Cardiac muscle cell (in vitro differentiated cells and primary cell): ENCODE measurements around the gene CACNG4. TPM values are rescaled to one million over a fixed set of nuclear protein-coding genes. Genes with fewer than 3 reads are reported as not detected.

ENCODE experiments used
- DNase-seq, 2 donors: peaks; one replicate each; pipeline versions ENCODE4 v3.0.0 to v3.0.0-alpha.2; 2010 to 2017; ENCODE audit warnings: low read depth in 1 of 2, low spot score in 1 of 2
- H3K27ac ChIP-seq: fragments of 200-600 bp; sonication (generic); 2 replicates; pipeline ENCODE4 v1.5.1; 2016
- H3K27me3 ChIP-seq: fragments of 200-600 bp; sonication (generic); 2 replicates; pipeline ENCODE4 v1.6.0; 2016; ENCODE audit warnings: control low read depth
- H3K36me3 ChIP-seq: fragments of 200-600 bp; sonication (generic); 2 replicates; pipeline ENCODE4 v1.5.1; 2016; ENCODE audit warnings: control low read depth
- H3K4me1 ChIP-seq: fragments of 200-600 bp; sonication (generic); 2 replicates; pipeline ENCODE4 v1.8.1; 2017; ENCODE audit warnings: low read depth, mild to moderate bottlenecking, mixed run types
- H3K4me3 ChIP-seq: fragments of 200-600 bp; sonication (generic); 2 replicates; pipeline ENCODE4 v1.5.1; 2016; ENCODE audit warnings: mild to moderate bottlenecking
- H3K9me3 ChIP-seq: fragments of 200-600 bp; sonication (generic); 2 replicates; pipeline ENCODE4 v1.5.1; 2017; ENCODE audit warnings: low read depth, mild to moderate bottlenecking, control low read depth
- CTCF ChIP-seq: IDR thresholded peaks from 2 replicates; pipeline ENCODE4 v1.5.1; 2012; ENCODE audit warnings: low read depth, mild to moderate bottlenecking, low read length
- polyA plus RNA-seq: library from polyadenylated mRNA; unstranded; fragments of >200 nt; fragmentation: Nextera tagmentation; extraction: Ambion mirVana; gene quantifications from 2 replicates; pipeline ENCODE4 v1.2.1, GENCODE V29; 2016
- total RNA-seq: library from RNA; depleted of rRNA; stranded (reverse); fragments of >200 nt; gene quantifications from 2 replicates; pipeline ENCODE4 v1.2.3, GENCODE V29; 2016

CACNG4 gene
- total and polyA plus RNA-seq, 2 experiments from 2014 or later: 1.2 TPM

DNA sequence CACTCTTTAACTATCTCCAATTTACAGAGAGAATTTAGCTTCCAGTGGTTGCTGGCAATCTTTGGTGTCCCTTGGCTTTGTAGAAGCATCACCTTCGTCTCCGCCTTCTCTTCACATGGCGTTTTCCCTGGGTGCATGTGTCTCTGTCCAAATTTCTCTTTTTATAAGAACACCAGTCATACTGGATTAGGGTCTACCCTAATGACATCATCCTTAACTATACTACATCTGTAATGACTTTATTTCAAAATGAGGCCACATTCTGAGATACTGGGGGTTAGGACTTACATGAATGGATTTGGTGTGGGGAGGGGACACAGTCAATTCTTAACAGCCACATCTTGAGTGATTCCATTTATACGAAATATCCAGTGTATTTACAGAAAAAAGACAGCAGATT, 22.2 kb downstream of the CACNG4 start:
- H3K4me1 ChIP-seq: no peaks in the 10 kb centered on the region
- H3K4me3 ChIP-seq: no peak overlapping the region
- no peaks in the 10 kb centered on the region for H3K9me3 ChIP-seq
- no peak for TF ChIP-seq CTCF
- H3K27me3 ChIP-seq: no peaks in the 10 kb centered on the region
- no peak for DNase-seq
- H3K36me3 ChIP-seq: no peaks in the 10 kb centered on the region
- H3K27ac ChIP-seq: no peak overlapping the region

DNA sequence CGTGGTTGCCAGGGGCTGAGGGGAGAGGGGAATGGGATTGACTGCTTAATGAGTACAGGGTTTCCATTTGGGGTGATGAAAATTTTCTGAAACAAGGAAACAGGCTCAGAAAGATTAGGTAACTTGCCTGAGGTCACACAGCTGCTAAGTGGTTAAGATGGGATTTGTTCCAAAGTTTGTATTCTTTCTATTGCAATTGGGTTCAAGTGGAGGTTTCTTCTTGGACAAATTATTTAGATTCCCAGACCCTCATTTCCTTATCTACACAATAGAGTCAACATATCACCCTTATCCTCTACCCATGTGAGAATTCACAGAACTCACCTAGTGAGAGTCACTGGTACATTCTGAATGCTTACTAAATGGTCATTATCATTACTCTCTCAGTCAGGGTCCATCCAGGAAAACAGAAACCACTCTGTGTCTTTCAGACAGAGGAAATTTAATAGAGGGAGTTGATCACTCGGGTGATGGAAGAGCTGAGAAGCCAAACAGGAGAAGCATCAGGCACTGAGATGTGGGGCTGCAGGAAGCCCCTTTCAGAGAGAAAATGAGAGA, 22.6 kb downstream of the CACNG4 start:
- no peaks in the 10 kb centered on the region for H3K36me3 ChIP-seq
- no peaks in the 10 kb centered on the region for H3K9me3 ChIP-seq
- no peak overlapping the region for H3K27ac ChIP-seq
- H3K4me3 ChIP-seq: no peak overlapping the region
- peak in 1 of 2 donors; percentile 18 for DNase-seq
- H3K4me1 ChIP-seq: no peaks in the 10 kb centered on the region
- no peaks in the 10 kb centered on the region for H3K27me3 ChIP-seq
- no peak for TF ChIP-seq CTCF

DNA sequence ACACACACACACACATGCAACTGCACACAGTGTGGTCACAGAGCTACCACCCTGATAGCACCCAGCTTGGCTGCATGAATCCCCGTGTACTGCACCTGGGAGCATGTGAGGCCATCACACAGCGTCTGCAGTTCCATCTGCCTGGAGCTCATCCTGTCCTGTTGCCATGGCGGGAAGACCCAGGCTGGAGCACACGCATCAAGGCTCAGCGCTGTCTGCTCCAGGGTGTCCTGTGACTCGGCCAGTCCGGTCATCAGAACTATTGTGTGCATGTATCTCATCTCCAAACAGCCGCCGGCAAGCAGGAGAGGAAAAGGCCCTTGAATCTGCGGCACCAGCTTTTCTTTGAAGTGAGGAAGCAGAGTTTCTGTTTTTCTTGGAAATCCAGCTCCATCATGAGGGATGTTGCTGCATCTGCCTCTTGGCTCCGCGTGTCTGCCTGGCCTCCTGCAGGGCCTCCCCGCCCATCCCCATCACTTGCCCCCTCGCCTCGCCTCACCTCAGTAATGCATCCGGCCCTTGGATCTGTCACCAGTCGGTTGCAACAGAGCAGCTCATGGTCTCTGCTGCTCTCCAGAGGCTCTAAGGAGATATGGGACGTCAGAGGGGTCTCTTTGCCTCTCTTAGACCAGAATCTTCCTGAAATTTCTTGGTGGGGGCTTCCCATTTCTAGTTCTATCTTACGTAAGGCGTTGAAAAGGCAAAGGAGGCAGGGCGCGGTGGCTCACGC, 23.7 kb downstream of the CACNG4 start:
- TF ChIP-seq CTCF: no peak
- H3K36me3 ChIP-seq: no peaks in the 10 kb centered on the region
- H3K4me3 ChIP-seq: no peak overlapping the region
- H3K9me3 ChIP-seq: no peaks in the 10 kb centered on the region
- no peaks in the 10 kb centered on the region for H3K4me1 ChIP-seq
- H3K27me3 ChIP-seq: no peaks in the 10 kb centered on the region
- H3K27ac ChIP-seq: no peak overlapping the region
- DNase-seq: no peak

GRCh38 chr17:66989076-66989475, 24.6 kb downstream of the CACNG4 start:
- no peaks in the 10 kb centered on the region for H3K36me3 ChIP-seq
- no peaks in the 10 kb centered on the region for H3K27me3 ChIP-seq
- no peaks in the 10 kb centered on the region for H3K4me1 ChIP-seq
- TF ChIP-seq CTCF: no peak
- H3K4me3 ChIP-seq: no peak overlapping the region
- H3K27ac ChIP-seq: no peak overlapping the region
- no peak for DNase-seq
- no peaks in the 10 kb centered on the region for H3K9me3 ChIP-seq

GRCh38 chr17:66989579-66989978, 25.1 kb downstream of the CACNG4 start:
- H3K4me3 ChIP-seq: no peak overlapping the region
- no peaks in the 10 kb centered on the region for H3K9me3 ChIP-seq
- H3K27me3 ChIP-seq: no peaks in the 10 kb centered on the region
- no peak for TF ChIP-seq CTCF
- H3K4me1 ChIP-seq: no peaks in the 10 kb centered on the region
- H3K36me3 ChIP-seq: no peaks in the 10 kb centered on the region
- H3K27ac ChIP-seq: no peak overlapping the region
- no peak for DNase-seq
